Stimulated activated CD4-positive, alpha-beta T cell treated with anti-CD3 and anti-CD28 coated beads, Interleukin-15, amount 100 ng/mL, for 1 hour (primary cell): ENCODE results near the gene RENBP.

ENCODE experiments used
- DNase-seq, 2 donors: peaks; one replicate each; pipeline ENCODE4 v3.0.0-alpha.2; 2020; ENCODE audit warnings: low read depth in 1 of 2, low spot score in 1 of 2

Gene RENBP

GRCh38 chrX:153921070-153921469, 23.4 kb downstream of the RENBP start:
- no peak for DNase-seq

GRCh38 chrX:153920546-153920945, 23.9 kb downstream of the RENBP start:
- no peak for DNase-seq

DNA sequence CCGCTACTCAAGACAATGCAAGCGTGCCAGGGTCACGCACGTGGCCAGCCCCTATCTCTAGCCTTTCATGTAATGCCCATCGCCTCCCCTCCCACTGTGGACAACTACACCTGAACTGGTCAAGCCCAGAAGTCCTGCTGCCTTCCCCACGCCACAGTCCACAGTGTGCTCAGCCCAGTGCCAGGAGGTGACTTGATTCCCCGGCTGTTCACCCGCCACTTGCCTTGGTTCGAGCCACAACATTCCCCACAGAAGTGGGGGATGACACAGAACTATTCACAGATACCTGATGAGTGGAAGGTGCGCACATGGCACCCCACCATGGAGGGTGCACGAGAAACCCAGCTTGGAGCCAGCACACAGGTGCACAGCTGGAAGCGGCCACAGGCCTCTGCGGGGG, 25.2 kb downstream of the RENBP start:
- DNase-seq, result no peak

GRCh38 chrX:153917869-153918268, 26.6 kb downstream of the RENBP start:
- no peak for DNase-seq

DNA sequence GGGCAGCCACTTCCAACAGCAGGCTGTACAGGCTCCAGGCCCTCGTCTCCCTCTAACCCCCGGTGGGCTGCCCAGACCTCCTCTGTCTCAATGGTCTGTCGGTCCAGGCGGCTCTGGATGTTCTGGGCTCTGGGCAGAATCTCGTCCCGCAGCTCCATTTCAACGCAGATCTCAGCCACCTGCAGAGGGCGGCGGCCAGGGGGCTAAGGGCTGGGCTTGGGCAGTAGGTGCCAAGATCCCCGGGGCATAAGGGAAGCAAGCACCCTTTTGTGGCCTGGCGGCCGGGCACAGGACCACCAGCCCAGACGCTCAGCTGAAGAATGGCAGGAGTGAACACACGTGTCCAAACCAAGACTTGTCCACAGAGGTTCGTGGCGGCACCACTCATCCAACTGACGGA, 30.7 kb downstream of the RENBP start:
- no peak for DNase-seq

- no peak for DNase-seq
Measured at GRCh38 chrX:153913211-153913610, 31.2 kb downstream of the RENBP start.

DNA sequence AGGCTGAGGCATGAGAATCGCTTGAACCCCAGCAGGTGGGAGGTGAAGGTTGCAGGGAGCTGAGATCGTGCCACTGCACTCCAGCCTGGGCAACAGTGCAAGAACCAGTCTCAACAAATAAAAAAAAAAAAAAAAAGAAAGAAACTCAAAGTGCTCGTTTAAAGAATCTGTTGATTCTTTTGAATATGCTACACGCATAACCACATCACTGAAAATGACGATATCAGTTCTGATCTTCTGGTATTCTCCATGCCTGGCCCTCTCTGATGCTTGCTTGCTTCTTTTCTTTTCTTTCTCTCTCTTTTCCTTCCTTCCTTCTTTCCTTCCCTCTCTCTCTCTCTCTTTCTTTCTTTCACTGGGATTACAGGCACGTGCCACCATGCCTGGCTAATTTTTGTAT, 32.6 kb downstream of the RENBP start:
- DNase-seq, result no peak

- DNase-seq, result no peak
Measured at GRCh38 chrX:153910446-153910845, 34.0 kb downstream of the RENBP start.

GRCh38 chrX:153909980-153910360, 34.5 kb downstream of the RENBP start:
- DNase-seq, result no peak

GRCh38 chrX:153909024-153909979, 35.1 kb downstream of the RENBP start:
- DNase-seq, result no peak

- DNase-seq, result no peak
Measured at GRCh38 chrX:153908219-153908860, 36.1 kb downstream of the RENBP start.

DNA sequence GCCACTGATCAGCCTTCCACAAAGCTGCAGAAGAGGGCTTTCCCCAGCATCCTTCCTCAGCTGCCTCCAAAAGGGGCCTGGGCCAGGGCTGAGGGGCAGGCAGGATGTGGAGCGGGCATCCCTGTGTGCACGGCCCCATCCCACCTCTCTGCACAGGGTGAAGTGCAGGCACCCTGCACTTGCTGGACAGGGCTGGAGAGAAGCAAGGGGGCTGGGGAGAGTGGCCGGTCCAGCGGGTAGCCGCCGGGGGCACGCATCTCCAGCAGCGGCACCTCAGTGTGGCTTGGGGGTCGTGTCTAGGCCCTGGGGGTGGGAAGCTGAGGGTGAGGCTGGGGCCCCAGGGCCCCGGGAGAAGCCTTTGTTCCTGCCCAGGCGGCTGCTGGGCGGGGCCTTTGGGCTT, 37.0 kb downstream of the RENBP start:
- DNase-seq, result no peak

GRCh38 chrX:153906126-153906917, 38.1 kb downstream of the RENBP start:
- DNase-seq, result no peak

DNA sequence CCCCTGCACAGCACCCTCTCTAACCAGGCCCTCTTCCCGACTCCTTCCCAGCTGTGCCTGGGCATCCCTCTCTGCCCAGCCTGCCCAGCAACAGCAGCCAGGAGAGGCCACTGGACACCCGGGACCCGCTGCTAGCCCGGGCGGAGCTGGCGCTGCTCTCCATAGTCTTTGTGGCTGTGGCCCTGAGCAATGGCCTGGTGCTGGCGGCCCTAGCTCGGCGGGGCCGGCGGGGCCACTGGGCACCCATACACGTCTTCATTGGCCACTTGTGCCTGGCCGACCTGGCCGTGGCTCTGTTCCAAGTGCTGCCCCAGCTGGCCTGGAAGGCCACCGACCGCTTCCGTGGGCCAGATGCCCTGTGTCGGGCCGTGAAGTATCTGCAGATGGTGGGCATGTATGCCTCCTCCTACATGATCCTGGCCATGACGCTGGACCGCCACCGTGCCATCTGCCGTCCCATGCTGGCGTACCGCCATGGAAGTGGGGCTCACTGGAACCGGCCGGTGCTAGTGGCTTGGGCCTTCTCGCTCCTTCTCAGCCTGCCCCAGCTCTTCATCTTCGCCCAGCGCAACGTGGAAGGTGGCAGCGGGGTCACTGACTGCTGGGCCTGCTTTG, 38.9 kb downstream of the RENBP start:
- DNase-seq, result no peak

- DNase-seq, result no peak
Measured at GRCh38 chrX:153903991-153904957, 40.2 kb downstream of the RENBP start, which contains the start of gene AVPR2. AVPR2 (plus strand) TSS chrX:153904673; CDS start chrX:153905146, 473 bp downstream.

GRCh38 chrX:153903238-153903980, 41.0 kb downstream of the RENBP start:
- DNase-seq, result no peak

DNA sequence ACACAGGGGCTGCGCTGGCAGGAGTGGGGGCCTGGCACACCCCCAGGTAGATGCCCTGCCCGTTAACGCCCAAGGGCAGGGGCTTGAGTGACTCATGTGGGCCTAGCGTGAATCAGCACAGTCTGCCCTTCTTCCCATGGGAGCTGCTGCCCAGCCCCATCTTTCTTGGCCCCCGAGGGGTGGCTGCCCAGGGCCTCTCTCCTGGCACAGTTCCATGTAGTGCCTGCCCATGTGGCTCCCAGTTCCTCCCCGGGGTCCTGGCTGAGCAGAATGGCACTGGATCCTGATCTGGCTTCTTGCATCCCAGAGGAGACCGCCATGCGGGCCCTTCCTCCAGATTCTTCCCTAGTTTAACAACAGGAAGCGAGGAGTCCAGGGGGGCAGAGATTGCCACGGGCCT, 42.1 kb downstream of the RENBP start:
- no peak for DNase-seq

DNA sequence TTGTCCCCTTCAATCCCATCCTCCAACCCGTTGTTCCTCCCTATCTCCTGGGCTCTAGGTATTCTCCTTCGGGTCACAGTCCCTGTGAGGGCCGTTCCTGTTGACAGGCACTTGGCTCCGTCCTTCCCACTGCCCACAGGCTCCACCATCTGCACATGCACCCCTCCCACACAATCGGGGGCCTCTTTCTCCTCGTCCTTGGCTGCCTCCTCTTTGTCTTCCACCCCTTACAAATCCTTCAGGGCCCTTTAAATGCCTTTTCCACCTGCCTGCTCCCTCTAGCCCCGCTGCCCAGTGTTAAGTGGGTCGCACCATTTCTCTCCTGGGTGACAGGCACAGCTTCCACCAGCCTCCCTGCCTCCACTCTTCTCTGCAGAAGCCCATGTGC, 42.7 kb downstream of the RENBP start:
- no peak for DNase-seq
